Endothelial cell (in vitro differentiated cells): Measurements from ENCODE around the gene CMIP. TPM values are rescaled to one million over a fixed set of nuclear protein-coding genes. Genes with fewer than 3 reads are reported as not detected.

Experiments used
- DNase-seq: peaks from one replicate; pipeline ENCODE4 v3.0.0; 2021; ENCODE audit warnings: low spot score
- H3K27ac Mint-ChIP-seq: one replicate; pipeline ENCODE4 v1.8.0; 2021; ENCODE audit warnings: mixed read lengths, inconsistent platforms; ENCODE audit not compliant: unreplicated experiment
- H3K27me3 Mint-ChIP-seq: one replicate; pipeline ENCODE4 v1.8.0; 2021; ENCODE audit warnings: mild to moderate bottlenecking, moderate library complexity, mixed read lengths, inconsistent platforms; ENCODE audit not compliant: unreplicated experiment
- H3K36me3 Mint-ChIP-seq: one replicate; pipeline ENCODE4 v1.8.0; 2021; ENCODE audit warnings: mild to moderate bottlenecking, low read depth, mixed read lengths, inconsistent platforms; ENCODE audit not compliant: unreplicated experiment
- H3K4me1 Mint-ChIP-seq: one replicate; pipeline ENCODE4 v1.8.0; 2021; ENCODE audit warnings: mild to moderate bottlenecking, mixed read lengths, inconsistent platforms; ENCODE audit not compliant: unreplicated experiment
- H3K4me3 Mint-ChIP-seq: one replicate; pipeline ENCODE4 v1.8.0; 2021; ENCODE audit warnings: mild to moderate bottlenecking, mixed read lengths, inconsistent platforms; ENCODE audit not compliant: unreplicated experiment
- H3K9me3 Mint-ChIP-seq: one replicate; pipeline ENCODE4 v1.8.0; 2021; ENCODE audit warnings: mixed read lengths, inconsistent platforms; ENCODE audit not compliant: unreplicated experiment
- total RNA-seq: library from RNA; stranded (reverse); fragmentation: NEBNext Ultra II Directional; extraction: Animal tissue kit (Norgen Biotek cat#: 25700); gene quantifications from one replicate; pipeline ENCODE4 v1.2.1, GENCODE V29; 2021; ENCODE audit not compliant: unreplicated experiment
- TF ChIP-seq, protein P1 (sequence below): fragments of 200-600 bp; sonication (generic); IDR thresholded peaks from one replicate; pipeline ENCODE4 v1.5.0; 2021; ENCODE audit warnings: antibody characterized with exemption; ENCODE audit not compliant: unreplicated experiment

Gene CMIP
- total RNA-seq, 1 donor from 2014 or later: 98.9 TPM

DNA sequence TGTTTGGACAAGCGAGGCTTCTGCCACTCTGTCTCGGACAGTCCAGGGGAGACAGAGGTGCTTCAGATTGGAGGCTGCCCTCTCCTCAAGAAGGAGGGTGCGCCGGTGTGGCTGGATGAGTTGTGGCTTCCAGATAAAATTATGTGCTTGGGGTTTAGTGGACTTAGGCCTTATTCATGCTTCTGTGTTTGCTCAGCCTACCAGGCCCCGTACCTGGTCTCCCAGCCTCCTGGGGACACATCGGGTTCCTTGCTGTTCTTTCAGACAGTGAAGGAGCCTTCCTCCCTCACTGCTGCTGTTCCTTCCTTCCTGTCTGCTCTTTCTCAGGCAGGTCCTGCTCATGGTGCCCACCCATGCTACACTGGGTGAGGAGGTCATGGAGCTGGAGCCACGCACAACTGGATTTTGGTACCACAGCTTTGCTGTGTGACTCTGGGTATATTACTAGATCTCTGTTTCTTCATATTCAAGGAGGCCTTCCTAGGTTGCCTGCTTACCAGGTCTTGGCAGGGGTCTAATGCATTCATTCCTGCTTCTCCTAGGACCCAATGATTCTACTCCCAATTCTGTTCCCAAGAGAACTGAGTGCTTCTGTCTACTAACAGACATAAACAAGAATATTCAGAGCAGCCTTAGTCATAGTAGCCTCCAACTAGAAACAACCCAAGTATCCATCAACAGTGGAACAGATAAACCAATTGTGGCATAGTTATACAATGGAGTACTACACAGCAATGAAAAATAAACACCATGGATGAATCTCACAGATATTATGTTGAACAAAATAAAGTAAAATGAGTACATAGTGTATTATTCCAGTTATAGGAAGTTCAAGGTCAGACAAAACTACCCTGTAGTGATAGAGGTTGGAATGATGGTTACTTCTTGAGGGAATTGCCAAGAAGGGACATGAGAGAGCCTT is 121.7 kb downstream of the CMIP start:
- peak overlapping the region; percentile 74 for H3K27ac Mint-ChIP-seq

DNA sequence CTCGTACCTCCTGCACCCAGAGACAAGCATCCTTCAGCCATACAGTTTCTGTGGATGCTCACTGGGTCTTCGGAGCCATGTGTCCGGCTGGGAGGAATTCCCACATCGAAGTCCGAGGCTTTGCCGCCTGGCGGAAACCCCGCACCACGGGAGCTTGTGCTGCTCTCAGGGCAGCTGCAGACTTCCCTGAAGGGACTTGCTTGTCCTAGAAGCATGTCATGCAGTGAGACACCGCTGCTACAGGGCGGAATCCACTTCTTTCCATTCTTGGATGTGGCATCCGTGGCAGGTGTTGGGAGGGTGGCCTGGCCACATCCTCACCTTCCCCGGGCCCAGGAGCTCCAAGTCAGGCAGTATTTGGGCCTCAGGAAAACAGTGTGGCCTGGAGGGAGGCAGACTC is 122.5 kb downstream of the CMIP start:
- H3K4me3 Mint-ChIP-seq: no peak overlapping the region
- no peak for DNase-seq
- H3K9me3 Mint-ChIP-seq: no peaks in the 10 kb centered on the region
- peaks cover 4% of the 10 kb centered on the region for H3K27me3 Mint-ChIP-seq
- no peak overlapping the region for H3K27ac Mint-ChIP-seq
- H3K36me3 Mint-ChIP-seq: peaks cover 12% of the 10 kb centered on the region
- H3K4me1 Mint-ChIP-seq: peaks cover 19% of the 10 kb centered on the region
- TF ChIP-seq, protein P1, sequence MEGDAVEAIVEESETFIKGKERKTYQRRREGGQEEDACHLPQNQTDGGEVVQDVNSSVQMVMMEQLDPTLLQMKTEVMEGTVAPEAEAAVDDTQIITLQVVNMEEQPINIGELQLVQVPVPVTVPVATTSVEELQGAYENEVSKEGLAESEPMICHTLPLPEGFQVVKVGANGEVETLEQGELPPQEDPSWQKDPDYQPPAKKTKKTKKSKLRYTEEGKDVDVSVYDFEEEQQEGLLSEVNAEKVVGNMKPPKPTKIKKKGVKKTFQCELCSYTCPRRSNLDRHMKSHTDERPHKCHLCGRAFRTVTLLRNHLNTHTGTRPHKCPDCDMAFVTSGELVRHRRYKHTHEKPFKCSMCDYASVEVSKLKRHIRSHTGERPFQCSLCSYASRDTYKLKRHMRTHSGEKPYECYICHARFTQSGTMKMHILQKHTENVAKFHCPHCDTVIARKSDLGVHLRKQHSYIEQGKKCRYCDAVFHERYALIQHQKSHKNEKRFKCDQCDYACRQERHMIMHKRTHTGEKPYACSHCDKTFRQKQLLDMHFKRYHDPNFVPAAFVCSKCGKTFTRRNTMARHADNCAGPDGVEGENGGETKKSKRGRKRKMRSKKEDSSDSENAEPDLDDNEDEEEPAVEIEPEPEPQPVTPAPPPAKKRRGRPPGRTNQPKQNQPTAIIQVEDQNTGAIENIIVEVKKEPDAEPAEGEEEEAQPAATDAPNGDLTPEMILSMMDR: no peak

More for the DNA sequence above, 121.7 kb downstream of the CMIP start:
- no peak for DNase-seq
- Mint-ChIP-seq H3K9me3 (no peaks in the 10 kb centered on the region), H3K36me3 (peaks cover 12% of the 10 kb centered on the region), H3K27me3 (peaks cover 4% of the 10 kb centered on the region), H3K4me1 (peaks cover 19% of the 10 kb centered on the region), H3K4me3 (peak overlapping the region; percentile 45)
- TF ChIP-seq, protein P1: no peak

DNA sequence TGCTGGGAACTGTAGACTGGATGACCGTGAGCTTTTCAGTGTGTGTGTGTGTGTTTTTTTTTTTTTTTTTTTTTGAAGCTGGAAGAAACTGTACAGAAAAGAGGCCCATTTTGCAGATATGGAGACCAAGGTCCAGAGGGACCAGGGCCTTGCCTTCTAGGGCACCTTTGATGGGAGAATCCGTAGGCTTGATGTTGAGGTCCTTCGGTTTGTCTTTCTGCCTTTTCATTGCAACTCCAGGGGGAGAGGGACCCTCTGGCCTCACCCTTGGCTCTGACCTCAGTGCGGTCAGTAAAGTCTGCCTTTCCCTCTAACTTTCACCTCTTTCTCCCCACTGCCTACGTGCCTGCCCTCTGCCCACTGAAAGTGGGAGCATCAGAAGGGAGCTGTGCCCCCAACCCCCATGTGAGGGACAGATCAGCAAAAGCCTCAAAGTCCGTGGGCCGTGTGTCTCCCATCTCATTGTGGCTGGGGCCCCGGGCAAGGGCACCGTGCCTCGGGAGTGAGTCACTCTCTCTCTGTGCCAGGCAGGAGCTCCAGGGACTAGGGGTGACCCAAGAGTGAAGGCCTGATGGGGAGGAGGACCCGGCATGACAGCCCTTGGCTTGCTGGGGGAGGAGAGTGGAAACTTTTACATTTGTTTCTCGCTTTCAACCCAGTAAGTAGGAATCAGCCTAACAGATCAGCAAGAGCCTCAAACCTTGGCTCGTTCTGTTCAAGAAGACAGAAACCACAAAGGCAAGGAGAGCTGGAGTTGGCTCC is 123.6 kb downstream of the CMIP start:
- no peak overlapping the region for H3K4me3 Mint-ChIP-seq
- peaks cover 19% of the 10 kb centered on the region for H3K4me1 Mint-ChIP-seq
- no peak for DNase-seq
- H3K27me3 Mint-ChIP-seq: peaks cover 11% of the 10 kb centered on the region
- H3K9me3 Mint-ChIP-seq: no peaks in the 10 kb centered on the region
- H3K27ac Mint-ChIP-seq: no peak overlapping the region
- H3K36me3 Mint-ChIP-seq: peaks cover 12% of the 10 kb centered on the region
- TF ChIP-seq, protein P1: no peak

DNA sequence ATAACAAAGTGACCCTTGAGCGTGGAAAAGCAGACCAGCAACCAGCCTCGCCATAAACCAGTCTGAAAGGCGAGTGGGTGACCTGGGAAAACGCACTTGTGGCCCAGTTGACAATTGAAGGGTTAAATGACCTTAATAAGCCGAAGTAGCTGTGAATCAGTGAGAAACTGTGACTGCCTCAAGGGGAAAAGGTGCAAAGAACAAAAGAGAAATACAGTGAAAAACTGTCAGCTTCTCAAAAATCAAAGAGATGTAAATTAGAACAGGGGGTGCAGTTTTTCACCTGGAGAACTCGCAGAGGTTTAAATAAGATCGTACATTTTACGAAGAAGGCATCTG is 124.1 kb downstream of the CMIP start:
- H3K9me3 Mint-ChIP-seq: no peaks in the 10 kb centered on the region
- H3K4me3 Mint-ChIP-seq: no peak overlapping the region
- no peak for DNase-seq
- peaks cover 19% of the 10 kb centered on the region for H3K4me1 Mint-ChIP-seq
- no peak overlapping the region for H3K27ac Mint-ChIP-seq
- H3K27me3 Mint-ChIP-seq: peaks cover 11% of the 10 kb centered on the region
- TF ChIP-seq, protein P1: no peak
- peaks cover 12% of the 10 kb centered on the region for H3K36me3 Mint-ChIP-seq
